T-helper 2 cell treated with Interferon-gamma antibody and Interleukin-4, amounts not matched to agents 5 μg/mL and 100 μg/mL, for 36 hours (primary cell): ENCODE results near the gene APBA3.
A peak's percentile ranks its signal among the peaks of the same experiment; 100 is the strongest.

Source experiments
- DNase-seq: peaks from one replicate; pipeline ENCODE4 v3.0.0; 2021; ENCODE audit warnings: low spot score
- H3K27ac Mint-ChIP-seq: one replicate; pipeline ENCODE4 v1.8.0; 2021; ENCODE audit warnings: mild to moderate bottlenecking, mixed read lengths
- H3K27me3 Mint-ChIP-seq: one replicate; pipeline ENCODE4 v1.8.0; 2021; ENCODE audit warnings: low read depth, mixed read lengths
- H3K36me3 Mint-ChIP-seq: one replicate; pipeline ENCODE4 v1.8.0; 2021; ENCODE audit warnings: low read depth, mixed read lengths
- H3K4me1 Mint-ChIP-seq: one replicate; pipeline ENCODE4 v1.8.0; 2021; ENCODE audit warnings: low read depth, mixed read lengths
- H3K4me3 Mint-ChIP-seq: one replicate; pipeline ENCODE4 v1.8.0; 2022; ENCODE audit warnings: mild to moderate bottlenecking, moderate library complexity, mixed read lengths
- H3K9me3 Mint-ChIP-seq: one replicate; pipeline ENCODE4 v1.8.0; 2021; ENCODE audit warnings: mixed read lengths

APBA3 gene, protein sequence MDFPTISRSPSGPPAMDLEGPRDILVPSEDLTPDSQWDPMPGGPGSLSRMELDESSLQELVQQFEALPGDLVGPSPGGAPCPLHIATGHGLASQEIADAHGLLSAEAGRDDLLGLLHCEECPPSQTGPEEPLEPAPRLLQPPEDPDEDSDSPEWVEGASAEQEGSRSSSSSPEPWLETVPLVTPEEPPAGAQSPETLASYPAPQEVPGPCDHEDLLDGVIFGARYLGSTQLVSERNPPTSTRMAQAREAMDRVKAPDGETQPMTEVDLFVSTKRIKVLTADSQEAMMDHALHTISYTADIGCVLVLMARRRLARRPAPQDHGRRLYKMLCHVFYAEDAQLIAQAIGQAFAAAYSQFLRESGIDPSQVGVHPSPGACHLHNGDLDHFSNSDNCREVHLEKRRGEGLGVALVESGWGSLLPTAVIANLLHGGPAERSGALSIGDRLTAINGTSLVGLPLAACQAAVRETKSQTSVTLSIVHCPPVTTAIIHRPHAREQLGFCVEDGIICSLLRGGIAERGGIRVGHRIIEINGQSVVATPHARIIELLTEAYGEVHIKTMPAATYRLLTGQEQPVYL

DNA sequence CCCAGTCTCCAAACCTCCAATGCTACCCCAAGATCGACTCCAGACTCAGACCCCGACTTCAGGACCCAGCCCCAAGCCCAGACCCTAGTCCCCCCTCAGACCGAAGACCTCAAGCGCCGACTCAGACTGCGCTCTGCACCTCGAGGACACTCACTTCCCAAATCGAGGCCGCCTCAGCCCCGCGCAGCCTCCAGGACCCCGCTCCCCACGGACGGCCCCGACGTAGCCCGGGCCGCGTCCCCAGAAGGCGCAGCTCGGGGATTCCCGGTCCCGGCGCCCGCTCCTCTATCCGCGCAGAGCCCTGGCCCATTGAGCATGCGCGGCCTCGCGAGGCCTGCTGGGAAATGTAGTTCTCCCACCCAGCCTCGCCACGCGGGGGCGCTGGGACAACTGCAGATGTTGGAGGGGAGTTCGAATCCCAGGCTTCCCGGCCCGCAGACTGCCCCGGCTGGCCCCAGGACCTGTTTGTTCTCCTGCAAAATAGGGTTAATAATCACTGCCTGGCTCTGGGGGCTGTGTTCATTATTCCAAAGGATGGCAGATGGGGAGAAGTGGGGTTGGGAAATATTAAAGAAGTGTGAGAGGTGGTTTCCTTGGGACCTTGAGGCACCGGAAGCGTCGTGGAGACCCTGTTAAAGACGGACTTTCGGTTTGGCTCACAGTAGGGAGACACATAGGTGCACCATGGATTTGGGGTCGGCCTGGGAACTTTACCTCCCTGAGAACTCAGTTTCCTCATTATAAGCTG lies at the start of gene APBA3:
Gene APBA3 (minus strand): TSS at position 311 of the 748 bp plus-strand sequence. CDS start 1,428 bp downstream, outside the sequence.
- H3K4me3 Mint-ChIP-seq: peak within 1 kb of the TSS; percentile 99
- peaks cover 20% of the 10 kb centered on the region for H3K36me3 Mint-ChIP-seq
- no peaks in the 10 kb centered on the region for H3K9me3 Mint-ChIP-seq
- H3K27me3 Mint-ChIP-seq: peaks cover 3% of the 10 kb centered on the region
- H3K27ac Mint-ChIP-seq: peak within 1 kb of the TSS; percentile 100
- peak; percentile 95 for DNase-seq
- peaks cover 21% of the 10 kb centered on the region for H3K4me1 Mint-ChIP-seq

DNA sequence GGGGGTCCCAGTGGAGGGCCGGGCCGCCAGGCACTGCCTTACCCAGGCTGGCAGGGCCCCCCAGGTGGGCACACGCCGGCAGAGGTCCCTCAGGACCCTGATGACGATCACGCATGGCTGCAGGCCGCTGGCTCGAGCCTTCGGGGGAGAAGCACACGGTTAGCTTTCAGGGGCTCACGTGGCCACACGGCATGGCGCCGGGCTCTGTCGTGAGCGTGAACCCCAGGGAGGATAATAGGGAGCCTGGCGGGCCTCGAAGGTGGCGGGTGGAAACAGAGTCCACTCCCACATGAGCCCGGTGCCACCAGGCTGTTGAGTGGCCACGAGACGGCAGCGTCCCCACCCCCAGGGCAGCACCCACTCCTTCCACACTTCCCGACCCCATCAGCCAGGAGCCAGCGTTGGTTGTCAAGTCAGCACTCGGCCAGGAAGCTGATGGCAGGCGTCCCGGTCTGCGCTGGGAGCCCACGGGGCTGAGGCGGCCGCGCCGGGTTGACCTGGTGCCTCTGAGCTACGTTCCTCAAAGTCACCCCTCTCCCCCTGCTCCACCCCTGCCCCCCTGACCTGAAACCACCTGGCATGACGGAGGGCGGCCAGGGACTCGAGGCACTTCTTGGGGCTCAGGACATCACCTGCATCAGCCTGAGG lies 49.3 kb upstream of the APBA3 start:
- Mint-ChIP-seq H3K4me1 (peaks cover 23% of the 10 kb centered on the region), H3K27ac (no peak overlapping the region), H3K27me3 (no peaks in the 10 kb centered on the region), H3K4me3 (no peak overlapping the region), H3K36me3 (no peaks in the 10 kb centered on the region), H3K9me3 (no peaks in the 10 kb centered on the region)
- DNase-seq: no peak

DNA sequence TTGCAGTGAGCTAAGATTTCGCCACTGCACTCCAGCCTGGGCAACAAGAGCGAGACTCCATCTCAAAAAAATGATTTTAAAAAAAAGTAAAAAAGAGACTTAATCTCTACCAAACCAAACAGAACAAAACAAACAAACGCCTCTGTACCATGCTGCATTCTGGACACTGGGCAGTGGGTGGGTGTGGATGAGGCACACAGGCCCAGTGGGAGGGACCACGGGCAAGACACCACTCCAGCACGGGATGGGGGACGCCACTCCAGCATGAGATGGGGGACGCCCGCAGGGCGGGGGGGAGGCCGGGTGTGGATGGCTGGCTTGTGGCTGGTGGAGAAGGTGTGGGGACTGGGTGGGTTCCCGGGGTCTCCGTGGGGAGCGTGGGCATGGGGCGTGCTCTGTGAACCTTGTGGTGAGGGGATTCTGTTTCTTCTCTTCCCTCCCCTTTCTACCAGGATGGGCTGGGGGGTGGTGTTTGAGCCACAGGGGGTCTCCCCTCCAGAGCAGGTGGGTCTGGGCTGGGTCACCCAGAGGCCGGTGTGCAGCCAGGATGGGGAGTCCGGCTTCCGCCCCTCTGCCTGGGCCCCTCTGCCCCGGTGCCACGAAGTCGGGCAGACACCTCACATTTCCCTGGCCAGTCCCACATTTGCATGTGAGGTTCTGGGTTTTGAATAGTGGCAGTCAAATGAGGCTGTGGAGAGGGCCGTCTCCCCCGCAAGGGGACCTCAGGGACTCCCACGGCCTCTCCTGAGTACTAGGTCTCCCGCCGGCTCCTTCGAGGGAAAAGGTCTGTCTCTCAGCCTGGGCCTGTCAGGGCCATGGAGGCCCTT lies 48.6 kb upstream of the APBA3 start:
- Mint-ChIP-seq H3K4me1 (peaks cover 23% of the 10 kb centered on the region), H3K27me3 (no peaks in the 10 kb centered on the region), H3K9me3 (no peaks in the 10 kb centered on the region), H3K4me3 (no peak overlapping the region), H3K36me3 (no peaks in the 10 kb centered on the region), H3K27ac (no peak overlapping the region)
- no peak for DNase-seq

DNA sequence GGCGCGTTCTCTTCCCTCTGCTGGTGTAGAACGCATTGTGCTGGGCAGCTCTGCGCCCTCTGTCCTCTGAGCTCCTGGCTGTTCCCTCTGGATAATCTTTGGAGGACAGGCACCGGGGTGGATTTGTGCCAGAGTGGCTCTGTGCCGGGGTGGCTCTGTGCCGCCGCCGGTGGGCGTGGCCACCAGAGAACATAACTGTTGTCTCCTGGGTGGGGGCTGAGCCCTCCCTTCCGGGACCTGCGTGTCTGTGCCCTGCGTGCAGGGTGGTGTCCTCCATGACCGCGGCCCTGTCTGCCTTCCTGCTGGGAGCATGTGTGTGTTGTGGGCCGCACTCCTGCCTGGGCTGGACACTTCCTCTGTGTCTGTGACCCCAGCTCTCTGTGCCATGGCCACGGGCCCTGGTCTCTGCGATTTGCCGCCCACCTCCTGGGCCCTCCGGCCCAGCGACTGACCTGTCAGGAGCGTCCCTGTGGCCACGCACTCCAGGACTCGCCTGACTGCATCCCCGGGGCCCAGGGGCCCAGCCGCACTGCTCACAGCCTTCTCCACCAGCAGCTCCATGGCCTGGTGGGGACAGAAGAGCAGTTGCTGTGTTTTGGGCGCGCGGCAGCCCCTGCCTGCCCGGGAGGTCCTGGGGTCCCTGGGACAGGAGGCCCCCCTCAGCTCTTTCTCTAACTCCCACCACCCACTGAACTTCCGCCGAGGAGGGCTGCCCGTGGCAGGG lies 47.1 kb upstream of the APBA3 start:
- Mint-ChIP-seq H3K9me3 (no peaks in the 10 kb centered on the region), H3K4me1 (peaks cover 13% of the 10 kb centered on the region), H3K27ac (no peak overlapping the region), H3K27me3 (no peaks in the 10 kb centered on the region), H3K36me3 (no peaks in the 10 kb centered on the region), H3K4me3 (no peak overlapping the region)
- DNase-seq: no peak

DNA sequence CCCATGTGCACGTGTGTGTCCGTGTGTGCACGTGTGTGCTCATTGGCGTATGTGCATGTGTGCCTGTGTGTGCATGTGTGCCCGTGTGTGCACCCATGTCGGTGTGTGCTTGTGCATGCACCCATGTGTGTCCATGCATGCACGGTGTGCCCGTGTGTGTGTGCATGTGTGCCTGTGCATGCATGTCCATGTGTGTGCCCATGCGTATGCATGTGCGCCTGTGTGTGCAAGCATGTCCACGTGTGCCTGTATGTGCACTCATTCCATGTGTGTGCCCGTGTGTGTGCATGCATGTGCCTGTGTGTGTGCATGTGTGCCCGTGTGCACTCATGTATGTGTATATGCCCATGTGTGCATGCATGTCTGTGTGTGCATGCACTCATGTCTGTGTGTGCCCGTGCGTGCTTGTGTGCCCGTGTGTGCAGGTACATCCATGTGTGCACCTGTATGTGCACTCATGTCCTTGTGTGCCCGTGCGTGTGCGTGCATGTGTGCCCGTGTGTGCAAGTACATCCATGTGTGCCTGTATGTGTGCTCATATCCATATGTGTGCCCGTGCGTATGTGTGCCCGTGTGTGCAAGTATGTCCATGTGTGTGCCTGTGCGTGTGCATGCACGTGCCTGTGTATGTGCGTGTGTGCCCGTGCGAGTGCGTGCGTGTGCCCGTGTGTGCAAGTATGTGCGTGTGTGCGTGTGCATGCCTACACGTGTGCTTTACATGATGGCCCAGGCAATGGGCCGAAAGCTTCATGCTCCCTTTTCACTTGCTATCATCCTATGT lies 46.3 kb upstream of the APBA3 start:
- H3K27me3 Mint-ChIP-seq: no peaks in the 10 kb centered on the region
- H3K9me3 Mint-ChIP-seq: no peaks in the 10 kb centered on the region
- H3K36me3 Mint-ChIP-seq: no peaks in the 10 kb centered on the region
- H3K4me1 Mint-ChIP-seq: peaks cover 7% of the 10 kb centered on the region
- DNase-seq: no peak
- H3K4me3 Mint-ChIP-seq: no peak overlapping the region
- H3K27ac Mint-ChIP-seq: no peak overlapping the region

DNA sequence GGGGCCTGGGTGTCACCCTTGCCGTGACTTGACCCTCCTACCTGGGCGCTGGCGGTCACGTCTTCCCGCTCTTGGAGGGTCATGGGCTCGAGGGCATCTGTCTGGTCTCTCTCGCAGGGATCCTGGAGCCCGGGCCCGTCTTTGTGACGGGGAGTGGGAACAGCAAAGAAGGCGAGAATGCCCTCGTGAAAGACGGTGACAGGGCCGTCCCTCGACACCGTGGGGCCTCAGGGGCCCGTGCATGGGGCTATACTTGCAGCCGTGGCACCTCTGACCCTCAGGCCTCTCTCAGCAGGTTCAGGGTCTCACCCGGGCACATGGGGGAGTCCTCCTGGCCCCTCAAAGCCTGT lies 45.6 kb upstream of the APBA3 start:
- H3K9me3 Mint-ChIP-seq: no peaks in the 10 kb centered on the region
- no peaks in the 10 kb centered on the region for H3K27me3 Mint-ChIP-seq
- H3K4me3 Mint-ChIP-seq: no peak overlapping the region
- peaks cover under 1% of the 10 kb centered on the region for H3K4me1 Mint-ChIP-seq
- no peak overlapping the region for H3K27ac Mint-ChIP-seq
- H3K36me3 Mint-ChIP-seq: no peaks in the 10 kb centered on the region
- DNase-seq: no peak

DNA sequence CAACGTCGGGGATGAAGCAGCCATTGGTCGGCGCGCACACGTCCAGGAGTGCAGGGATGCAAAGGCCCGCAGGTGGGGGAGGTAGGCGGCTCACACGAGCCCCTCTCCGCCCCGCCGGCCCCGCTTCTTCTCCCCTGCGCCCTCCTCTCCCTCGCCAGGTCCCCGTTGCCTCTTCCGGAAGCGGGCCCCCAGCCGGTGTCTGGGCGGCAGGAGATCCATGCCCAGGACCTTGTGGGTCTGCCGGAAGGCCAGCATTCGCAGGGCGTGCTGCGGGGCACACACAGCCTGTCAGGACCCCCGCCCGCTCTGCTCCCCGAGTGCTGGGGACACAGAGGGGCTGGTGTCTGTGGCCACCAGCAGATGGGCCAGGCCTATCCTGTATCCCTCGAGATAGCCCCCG lies 44.4 kb upstream of the APBA3 start:
- Mint-ChIP-seq H3K36me3 (no peaks in the 10 kb centered on the region), H3K4me3 (no peak overlapping the region), H3K9me3 (no peaks in the 10 kb centered on the region), H3K4me1 (peaks cover 4% of the 10 kb centered on the region), H3K27ac (no peak overlapping the region), H3K27me3 (no peaks in the 10 kb centered on the region)
- no peak for DNase-seq

DNA sequence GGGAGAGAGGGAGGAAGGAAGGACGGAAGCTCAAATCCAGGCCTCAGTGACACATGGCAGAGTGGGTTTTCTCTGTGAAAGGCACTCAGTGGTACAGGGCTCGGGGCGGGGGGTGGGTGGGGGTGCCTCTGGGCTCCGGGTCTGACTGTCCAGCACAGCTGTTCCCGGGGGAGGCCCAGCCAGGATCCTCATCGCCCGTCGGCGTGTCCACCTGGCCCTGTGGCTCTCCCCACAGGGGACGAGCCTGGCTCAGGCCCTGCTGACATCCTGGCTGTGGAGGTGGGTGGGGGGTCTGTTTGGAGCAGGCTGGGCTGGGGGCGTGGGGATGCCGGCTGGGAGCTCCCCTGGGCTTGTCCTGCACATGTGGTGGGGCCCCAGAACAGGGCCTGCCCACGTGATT lies 42.9 kb upstream of the APBA3 start:
- Mint-ChIP-seq H3K27ac (no peak overlapping the region), H3K4me3 (no peak overlapping the region), H3K4me1 (peaks cover 8% of the 10 kb centered on the region), H3K36me3 (no peaks in the 10 kb centered on the region), H3K27me3 (peaks cover 3% of the 10 kb centered on the region), H3K9me3 (no peaks in the 10 kb centered on the region)
- no peak for DNase-seq

DNA sequence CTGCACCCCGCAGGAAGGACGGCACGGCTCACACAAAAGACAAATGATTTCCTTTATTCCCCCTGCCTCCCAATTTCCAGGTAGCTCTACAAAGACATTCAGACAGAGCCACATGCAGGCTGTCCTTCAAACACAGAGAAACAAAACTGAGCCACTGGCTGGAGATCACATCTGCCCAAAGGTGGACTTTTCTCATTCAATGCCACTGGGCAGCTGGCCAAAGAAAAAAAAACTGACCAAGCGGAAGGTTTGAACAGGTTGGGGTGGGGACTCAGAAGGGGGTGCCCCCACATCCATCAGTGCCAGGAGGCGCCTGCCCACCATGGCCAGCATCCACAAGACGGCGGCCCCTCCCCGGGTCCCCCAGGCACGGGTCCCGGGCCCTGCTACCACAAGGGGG lies 42.5 kb upstream of the APBA3 start:
- no peak overlapping the region for H3K27ac Mint-ChIP-seq
- H3K36me3 Mint-ChIP-seq: no peaks in the 10 kb centered on the region
- H3K4me3 Mint-ChIP-seq: no peak overlapping the region
- DNase-seq: no peak
- H3K4me1 Mint-ChIP-seq: peaks cover 11% of the 10 kb centered on the region
- peaks cover 4% of the 10 kb centered on the region for H3K27me3 Mint-ChIP-seq
- H3K9me3 Mint-ChIP-seq: no peaks in the 10 kb centered on the region

DNA sequence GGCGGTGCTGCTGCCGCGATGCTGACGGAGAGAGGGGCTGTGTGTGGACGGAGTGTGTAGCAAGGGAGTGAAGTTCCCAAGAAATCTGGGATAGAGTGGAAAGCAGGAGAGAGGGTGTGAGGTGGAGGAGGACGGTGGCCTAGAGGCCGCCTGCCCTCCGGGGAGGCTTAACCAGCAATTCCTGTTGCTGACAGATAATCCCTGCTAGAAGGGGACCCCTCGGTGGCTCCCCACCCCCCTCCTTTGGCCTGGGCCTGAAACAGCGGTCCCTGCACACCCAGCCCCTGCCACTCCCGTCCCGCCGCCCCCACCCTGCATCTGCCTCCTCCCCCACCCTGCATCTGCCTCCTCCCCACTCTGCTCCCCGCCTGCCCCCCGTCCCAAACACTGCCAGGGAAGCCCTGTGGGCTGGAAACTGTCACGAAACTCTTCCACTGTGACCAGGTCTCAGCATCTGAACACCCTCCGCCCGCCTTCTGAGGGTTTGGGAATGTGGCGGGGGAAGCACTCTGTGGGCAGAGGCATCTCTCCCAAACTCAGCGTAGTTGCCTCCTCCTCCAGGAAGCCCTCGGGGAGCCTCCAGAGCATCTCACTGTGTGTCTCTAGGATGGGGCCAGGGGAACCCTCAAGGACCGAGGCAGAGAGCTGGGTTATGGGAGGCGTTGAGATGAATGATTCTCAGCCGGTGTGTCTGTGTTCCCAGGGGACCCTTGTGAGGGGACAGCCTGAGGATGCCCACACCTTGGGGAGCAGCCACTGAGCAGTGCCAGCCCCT lies 41.8 kb upstream of the APBA3 start:
- H3K9me3 Mint-ChIP-seq: no peaks in the 10 kb centered on the region
- peaks cover 12% of the 10 kb centered on the region for H3K4me1 Mint-ChIP-seq
- no peak for DNase-seq
- H3K27ac Mint-ChIP-seq: no peak overlapping the region
- peaks cover 4% of the 10 kb centered on the region for H3K27me3 Mint-ChIP-seq
- H3K36me3 Mint-ChIP-seq: no peaks in the 10 kb centered on the region
- no peak overlapping the region for H3K4me3 Mint-ChIP-seq

DNA sequence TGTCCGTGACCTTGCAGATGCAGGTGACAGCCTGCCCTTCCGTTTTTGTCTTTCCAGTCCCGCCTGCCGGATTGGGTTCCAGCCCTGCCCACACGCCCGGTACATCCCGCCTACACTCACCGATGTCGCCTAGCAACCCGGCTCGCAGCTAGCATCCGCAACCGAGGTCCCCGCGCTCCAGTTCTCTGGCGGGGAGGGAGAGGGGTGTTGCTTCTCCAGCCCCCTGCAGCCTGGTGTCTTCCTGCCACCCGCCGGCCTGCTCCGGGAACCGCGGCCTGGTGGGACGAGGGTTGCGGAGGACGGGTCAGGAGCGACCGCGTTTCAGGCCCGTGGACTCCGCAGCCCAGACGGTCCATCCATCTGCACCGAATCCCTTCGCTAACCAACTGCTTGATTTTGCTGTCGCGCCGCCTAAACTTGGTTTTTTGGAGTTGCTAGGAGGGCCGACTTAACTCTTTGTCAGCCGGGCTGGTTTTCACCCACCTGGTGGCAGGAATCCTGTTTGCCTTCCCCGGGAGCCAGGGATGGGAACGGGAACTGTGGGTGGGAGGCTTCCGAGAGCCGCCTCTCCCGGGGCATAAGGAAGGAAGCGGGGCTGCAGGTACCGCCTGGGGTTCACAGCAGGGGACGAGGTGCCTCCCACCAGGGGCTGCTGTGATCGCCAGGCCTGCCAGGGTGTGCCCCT lies 40.1 kb upstream of the APBA3 start:
- Mint-ChIP-seq H3K27me3 (peaks cover 4% of the 10 kb centered on the region), H3K27ac (no peak overlapping the region), H3K4me1 (peaks cover 16% of the 10 kb centered on the region), H3K36me3 (peaks cover 8% of the 10 kb centered on the region), H3K9me3 (peaks cover 5% of the 10 kb centered on the region), H3K4me3 (peak overlapping the region; percentile 64)
- DNase-seq: peak; percentile 54
